ENCODE measurements around the gene DDX1. TPM values are rescaled to one million over a fixed set of nuclear protein-coding genes. Genes with fewer than 3 reads are reported as not detected.

DDX1 gene
- total RNA-seq, 2 donors from 2014 or later = 116 to 126 TPM

- TF ChIP-seq CTCF (conservative IDR thresholded peaks at IDR 0.05) = no peak
- H3K4me3 ChIP-seq (ENCODE audit: low read length) = no peak overlapping the region
- Mint-ChIP-seq H3K9me3 (no peaks in the 10 kb centered on the region), H3K4me3 (no peak overlapping the region), H3K27ac (no peak overlapping the region), H3K4me1 (no peaks in the 10 kb centered on the region), H3K27me3 (ENCODE audit: insufficient read depth) (no peaks in the 10 kb centered on the region), H3K36me3 (ENCODE audit: low read depth) (peaks cover 60% of the 10 kb centered on the region)
- WGBS, 2 experiments (ENCODE audit: insufficient coverage in 1 of 2, insufficient read length in 1 of 2) = 92 to 100% methylated on average over 3 to 11 of the region's 11 CpGs
- H3K4me1 ChIP-seq (ENCODE audit: control insufficient read depth, insufficient read depth, low read length) = no peaks in the 10 kb centered on the region
- H3K27me3 ChIP-seq (ENCODE audit: control insufficient read depth, insufficient read depth, low read length, poor library complexity, severe bottlenecking) = no peaks in the 10 kb centered on the region
- H3K9ac ChIP-seq (ENCODE audit: extremely low read depth, low read length, poor library complexity, severe bottlenecking) = no peak overlapping the region
- no peak overlapping the region for H3K27ac ChIP-seq (ENCODE audit: low read depth, low read length)
- H3K36me3 ChIP-seq (ENCODE audit: control insufficient read depth, insufficient read depth, low read length) = peaks cover 89% of the 10 kb centered on the region
- H3K9me3 ChIP-seq (ENCODE audit: control insufficient read depth, low read length) = peaks cover 3% of the 10 kb centered on the region
- DNase-seq = no peak
Measured at GRCh38 chr2:15619076-15619475, 27.4 kb downstream of the DDX1 start.

DNA sequence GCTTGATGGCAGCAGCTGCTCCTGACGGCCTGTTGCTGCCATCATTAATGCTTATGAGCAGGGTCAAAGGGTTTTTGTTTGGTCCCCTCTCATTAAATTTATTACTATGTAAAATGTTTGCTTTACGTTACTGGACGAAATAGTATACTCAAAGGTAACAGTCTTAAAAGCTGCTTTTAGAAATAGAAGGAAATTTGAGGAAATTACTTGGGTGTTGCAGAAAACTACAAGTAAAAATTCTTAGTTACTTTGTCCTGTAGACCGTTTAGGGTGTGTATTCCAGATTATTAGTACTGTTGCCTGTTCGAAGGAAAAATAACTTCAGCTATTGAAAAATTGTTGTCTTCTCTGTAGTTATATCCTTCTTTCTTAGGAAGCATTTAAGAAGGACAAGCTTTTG, 27.8 kb downstream of the DDX1 start:
- no peaks in the 10 kb centered on the region for H3K4me1 Mint-ChIP-seq
- H3K9ac ChIP-seq (ENCODE audit: extremely low read depth, low read length, poor library complexity, severe bottlenecking) = no peak overlapping the region
- DNase-seq = no peak
- H3K9me3 Mint-ChIP-seq = no peaks in the 10 kb centered on the region
- 50 to 78% methylated on average over 2 to 5 of the region's 5 CpGs for WGBS, 2 experiments (ENCODE audit: insufficient coverage in 1 of 2, insufficient read length in 1 of 2)
- no peak for TF ChIP-seq CTCF (conservative IDR thresholded peaks at IDR 0.05)
- no peak overlapping the region for H3K4me3 Mint-ChIP-seq
- H3K4me1 ChIP-seq (ENCODE audit: control insufficient read depth, insufficient read depth, low read length) = no peaks in the 10 kb centered on the region
- H3K27ac ChIP-seq (ENCODE audit: low read depth, low read length) = no peak overlapping the region
- H3K27me3 ChIP-seq (ENCODE audit: control insufficient read depth, insufficient read depth, low read length, poor library complexity, severe bottlenecking) = no peaks in the 10 kb centered on the region
- peaks cover 60% of the 10 kb centered on the region for H3K36me3 Mint-ChIP-seq (ENCODE audit: low read depth)
- H3K9me3 ChIP-seq (ENCODE audit: control insufficient read depth, low read length) = peaks cover 3% of the 10 kb centered on the region
- H3K27ac Mint-ChIP-seq = no peak overlapping the region
- H3K27me3 Mint-ChIP-seq (ENCODE audit: insufficient read depth) = no peaks in the 10 kb centered on the region
- H3K4me3 ChIP-seq (ENCODE audit: low read length) = no peak overlapping the region
- H3K36me3 ChIP-seq (ENCODE audit: control insufficient read depth, insufficient read depth, low read length) = peaks cover 89% of the 10 kb centered on the region

DNA sequence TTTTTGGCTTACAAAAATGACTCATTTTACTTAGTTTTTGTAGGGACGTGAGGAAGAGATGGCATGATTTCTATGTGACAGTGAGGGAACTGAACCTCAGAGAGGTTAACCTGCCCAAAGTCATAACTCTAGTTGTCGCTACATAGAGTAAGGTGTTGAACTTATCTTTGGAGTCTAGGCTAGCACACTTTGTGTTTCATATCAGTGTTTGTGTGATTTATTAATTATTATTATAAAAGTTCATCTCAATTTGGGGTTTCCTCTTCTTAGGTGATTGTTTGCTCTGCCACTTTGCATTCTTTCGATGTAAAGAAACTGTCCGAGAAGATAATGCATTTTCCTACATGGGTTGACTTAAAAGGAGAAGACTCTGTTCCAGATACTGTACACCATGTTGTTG, 28.3 kb downstream of the DDX1 start:
- no peak overlapping the region for H3K4me3 ChIP-seq (ENCODE audit: low read length)
- no peak overlapping the region for H3K9ac ChIP-seq (ENCODE audit: extremely low read depth, low read length, poor library complexity, severe bottlenecking)
- WGBS, 2 experiments (ENCODE audit: insufficient coverage in 1 of 2, insufficient read length in 1 of 2) = 96 to 100% methylated on average over 2 to 4 of the region's 4 CpGs
- peaks cover 60% of the 10 kb centered on the region for H3K36me3 Mint-ChIP-seq (ENCODE audit: low read depth)
- H3K27ac Mint-ChIP-seq = no peak overlapping the region
- no peak overlapping the region for H3K4me3 Mint-ChIP-seq
- no peaks in the 10 kb centered on the region for H3K27me3 ChIP-seq (ENCODE audit: control insufficient read depth, insufficient read depth, low read length, poor library complexity, severe bottlenecking)
- H3K27ac ChIP-seq (ENCODE audit: low read depth, low read length) = no peak overlapping the region
- no peak for TF ChIP-seq CTCF (conservative IDR thresholded peaks at IDR 0.05)
- H3K4me1 Mint-ChIP-seq = no peaks in the 10 kb centered on the region
- H3K4me1 ChIP-seq (ENCODE audit: control insufficient read depth, insufficient read depth, low read length) = no peaks in the 10 kb centered on the region
- no peaks in the 10 kb centered on the region for H3K27me3 Mint-ChIP-seq (ENCODE audit: insufficient read depth)
- no peaks in the 10 kb centered on the region for H3K9me3 Mint-ChIP-seq
- peaks cover 89% of the 10 kb centered on the region for H3K36me3 ChIP-seq (ENCODE audit: control insufficient read depth, insufficient read depth, low read length)
- H3K9me3 ChIP-seq (ENCODE audit: control insufficient read depth, low read length) = peaks cover 3% of the 10 kb centered on the region
- DNase-seq = no peak

Data from endodermal cell (in vitro differentiated cells).